H9 (cell line): ENCODE data around the gene SH3PXD2B. TPM values are rescaled to one million over a fixed set of nuclear protein-coding genes. Genes with fewer than 3 reads are reported as not detected.

Experiments
- DNase-seq: peaks from one replicate; pipeline ENCODE4 v3.0.0-alpha.2; 2017
- H2AFZ ChIP-seq: one replicate; pipeline ENCODE4 v1.6.1; 2013; ENCODE audit warnings: mild to moderate bottlenecking, low read length, control low read depth, moderate library complexity
- H2AK5ac ChIP-seq: 2 replicates; pipeline ENCODE4 v1.6.1; 2013; ENCODE audit warnings: low read length, control low read depth, mixed read lengths; ENCODE audit not compliant: insufficient read length
- H2BK120ac ChIP-seq: one replicate; pipeline ENCODE4 v1.6.1; 2013; ENCODE audit warnings: low read depth, mild to moderate bottlenecking, low read length, control low read depth, inconsistent platforms; ENCODE audit not compliant: poor library complexity, severe bottlenecking
- H2BK12ac ChIP-seq: 2 replicates; pipeline ENCODE4 v1.6.1; 2013; ENCODE audit warnings: low read length, control low read depth, mixed read lengths, low read depth; ENCODE audit not compliant: insufficient read length
- H2BK15ac ChIP-seq: 2 replicates; pipeline ENCODE4 v1.6.1; 2013; ENCODE audit warnings: low read depth, low read length, control low read depth
- H2BK20ac ChIP-seq: one replicate; pipeline ENCODE4 v1.6.1; 2013; ENCODE audit warnings: low read depth, mild to moderate bottlenecking, low read length, control low read depth, inconsistent platforms; ENCODE audit not compliant: poor library complexity, severe bottlenecking
- H2BK5ac ChIP-seq: 2 replicates; pipeline ENCODE4 v1.6.1; 2013; ENCODE audit warnings: low read length, control low read depth, mixed read lengths; ENCODE audit not compliant: insufficient read length
- H3K14ac ChIP-seq: 2 replicates; pipeline ENCODE4 v1.6.1; 2013; ENCODE audit warnings: low read length, control low read depth; ENCODE audit not compliant: insufficient read depth
- H3K18ac ChIP-seq: 2 replicates; pipeline ENCODE4 v1.6.1; 2013; ENCODE audit warnings: low read depth, mild to moderate bottlenecking, mixed read lengths, low read length, control low read depth; ENCODE audit not compliant: insufficient read length
- H3K23ac ChIP-seq: 2 replicates; pipeline ENCODE4 v1.6.1; 2013; ENCODE audit warnings: low read length, control low read depth, mixed read lengths, low read depth; ENCODE audit not compliant: insufficient read length
- H3K23me2 ChIP-seq: 2 replicates; pipeline ENCODE4 v1.6.1; 2013; ENCODE audit warnings: low read depth, mild to moderate bottlenecking, mixed read lengths, low read length, control low read depth; ENCODE audit not compliant: insufficient read length, poor library complexity, severe bottlenecking
- H3K27ac ChIP-seq: 2 replicates; pipeline ENCODE4 v1.5.1; 2013; ENCODE audit warnings: low read length, control low read depth, mixed read lengths, low read depth; ENCODE audit not compliant: insufficient read length
- H3K27me3 ChIP-seq: 2 replicates; pipeline ENCODE4 v1.6.1; 2013; ENCODE audit warnings: low read length, control low read depth, inconsistent platforms; ENCODE audit not compliant: insufficient read depth
- H3K4ac ChIP-seq: 2 replicates; pipeline ENCODE4 v1.6.1; 2013; ENCODE audit warnings: low read depth, mild to moderate bottlenecking, control low read depth, inconsistent platforms, low read length, moderate library complexity
- H3K4me1 ChIP-seq: 2 replicates; pipeline ENCODE4 v1.6.1; 2013; ENCODE audit warnings: low read length, control low read depth, inconsistent platforms; ENCODE audit not compliant: insufficient read depth
- H3K4me2 ChIP-seq: 2 replicates; pipeline ENCODE4 v1.6.1; 2013; ENCODE audit warnings: low read length, control low read depth, mixed read lengths; ENCODE audit not compliant: insufficient read length, insufficient read depth
- H3K56ac ChIP-seq: 2 replicates; pipeline ENCODE4 v1.6.1; 2013; ENCODE audit warnings: low read depth, mild to moderate bottlenecking, mixed read lengths, low read length, control low read depth; ENCODE audit not compliant: insufficient read length
- H3K79me1 ChIP-seq: 2 replicates; pipeline ENCODE4 v1.6.1; 2013; ENCODE audit warnings: low read depth, mild to moderate bottlenecking, moderate library complexity, low read length, control low read depth, inconsistent platforms; ENCODE audit not compliant: insufficient read depth, poor library complexity, severe bottlenecking
- H3K79me2 ChIP-seq: 2 replicates; pipeline ENCODE4 v1.6.1; 2013; ENCODE audit warnings: low read length, control low read depth, inconsistent platforms; ENCODE audit not compliant: insufficient read depth
- H3K9ac ChIP-seq: 2 replicates; pipeline ENCODE4 v1.6.1; 2013; ENCODE audit warnings: low read length, control low read depth, mixed read lengths; ENCODE audit not compliant: insufficient read length; ENCODE audit errors: extremely low read depth
- H3K9me3 ChIP-seq: one replicate; pipeline ENCODE4 v1.6.1; 2013; ENCODE audit warnings: low read depth, low read length, inconsistent platforms; ENCODE audit not compliant: control insufficient read depth
- H3T11ph ChIP-seq: one replicate; pipeline ENCODE4 v1.6.1; 2013; ENCODE audit warnings: mild to moderate bottlenecking, low read length, control low read depth, inconsistent platforms
- H4K20me1 ChIP-seq: one replicate; pipeline ENCODE4 v1.6.1; 2013; ENCODE audit not compliant: control insufficient read depth, insufficient read length, insufficient read depth
- H4K5ac ChIP-seq: 2 replicates; pipeline ENCODE4 v1.6.1; 2013; ENCODE audit warnings: low read depth, mild to moderate bottlenecking, mixed read lengths, low read length, control low read depth; ENCODE audit not compliant: insufficient read length
- H4K8ac ChIP-seq: replicated peaks from 2 replicates; pipeline ENCODE4 v1.6.1; 2013; ENCODE audit warnings: low read length, control low read depth, mixed read lengths, low read depth; ENCODE audit not compliant: insufficient read length
- H4K91ac ChIP-seq: 2 replicates; pipeline ENCODE4 v1.6.1; 2013; ENCODE audit warnings: low read depth, mild to moderate bottlenecking, moderate library complexity, mixed read lengths, low read length, control low read depth; ENCODE audit not compliant: insufficient read length
- H3K27ac Mint-ChIP-seq, 3 experiments: 2 replicates in 2 of 3; 3 replicates in 1 of 3; pipeline ENCODE4 v1.8.0; 2020 to 2021; ENCODE audit warnings: mixed read lengths in 3 of 3, mild to moderate bottlenecking in 1 of 3, moderate library complexity in 1 of 3
- H3K27me3 Mint-ChIP-seq: 2 replicates; pipeline ENCODE4 v1.8.0; 2021; ENCODE audit warnings: low read depth, mild to moderate bottlenecking, moderate library complexity, mixed read lengths
- H3K36me3 Mint-ChIP-seq, 3 experiments: 2 replicates in 2 of 3; 3 replicates in 1 of 3; pipeline ENCODE4 v1.8.0; 2020 to 2021; ENCODE audit warnings: low read depth in 3 of 3, mixed read lengths in 3 of 3; ENCODE audit not compliant: insufficient read depth in 1 of 3
- H3K4me1 Mint-ChIP-seq, 2 experiments: 2 replicates each; pipeline ENCODE4 v1.8.0; 2020; ENCODE audit warnings: mixed read lengths in 2 of 2
- H3K4me3 Mint-ChIP-seq, 2 experiments: 2 replicates in 1 of 2; 3 replicates in 1 of 2; pipeline ENCODE4 v1.8.0; 2020 to 2021; ENCODE audit warnings: mild to moderate bottlenecking in 2 of 2, mixed read lengths in 2 of 2, moderate library complexity in 1 of 2
- H3K9me3 Mint-ChIP-seq, 2 experiments: 2 replicates in 1 of 2; 3 replicates in 1 of 2; pipeline ENCODE4 v1.8.0; 2020; ENCODE audit warnings: mild to moderate bottlenecking in 2 of 2, mixed read lengths in 2 of 2, moderate library complexity in 1 of 2
- WGBS: extraction: QIAGEN DNeasy Blood & Tissue Kit; methylation state at CpG from one replicate; pipeline ENCODE4 v1.1.7; 2013; ENCODE audit warnings: missing lambda C conversion rate, low lambda C conversion rate, mixed read lengths; ENCODE audit not compliant: insufficient read length; ENCODE audit errors: extremely low coverage; 5-methylcytosine and 5-hydroxymethylcytosine counted together
- total RNA-seq: library from RNA; stranded (reverse); gene quantifications from 2 replicates; pipeline ENCODE4 v1.2.1, GENCODE V29; 2021
- TF ChIP-seq, protein P1 (sequence below): fragments of 200-600 bp; sonication (generic); conservative IDR thresholded peaks from 3 replicates; pipeline ENCODE4 v1.8.0; 2021; ENCODE audit warnings: antibody characterized with exemption, mild to moderate bottlenecking

SH3PXD2B gene
- total RNA-seq, 1 experiment from 2014 or later, result 49.0 TPM

DNA sequence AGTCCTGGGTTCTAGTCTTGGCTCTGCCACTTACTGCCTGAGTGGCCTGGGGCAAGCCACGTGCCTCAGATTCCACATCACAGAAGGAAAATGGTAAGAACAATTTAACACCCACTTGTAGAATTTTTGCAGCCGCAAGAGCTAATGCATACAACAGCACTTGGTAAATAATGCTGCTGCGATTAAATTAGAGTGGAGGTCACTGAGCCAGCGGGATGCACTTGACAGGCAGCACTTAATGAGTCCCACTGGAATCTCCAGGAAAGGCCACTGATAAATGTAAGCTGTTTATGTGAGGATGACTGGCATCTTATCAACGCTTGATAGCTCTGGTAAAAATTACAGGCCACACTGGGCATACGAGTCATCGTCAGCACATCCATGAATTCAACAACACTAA lies 111.4 kb downstream of the SH3PXD2B start:
- no peaks in the 10 kb centered on the region for H4K20me1 ChIP-seq
- no peaks in the 10 kb centered on the region for H3K79me2 ChIP-seq
- H4K5ac ChIP-seq, result no peak overlapping the region
- H3K4me1 Mint-ChIP-seq, result no peaks in the 10 kb centered on the region
- no peak overlapping the region for H4K8ac ChIP-seq
- no peak overlapping the region for H2AK5ac ChIP-seq
- no peaks in the 10 kb centered on the region for H3K9me3 Mint-ChIP-seq
- no peaks in the 10 kb centered on the region for H3K9me3 ChIP-seq
- H3K56ac ChIP-seq, result no peak overlapping the region
- no peak overlapping the region for H2BK20ac ChIP-seq
- H3K36me3 Mint-ChIP-seq, result peaks cover 27 to 77% (median 61%) of the 10 kb centered on the region in 3 experiments; a peak in 6 of 7 replicates
- peak overlapping the region in 1 of 3 experiments; percentile 82; a peak in 2 of 7 replicates for H3K27ac Mint-ChIP-seq
- H3K4me2 ChIP-seq, result no peak overlapping the region
- no peak overlapping the region for H3T11ph ChIP-seq
- H3K18ac ChIP-seq, result no peak overlapping the region
- H2AFZ ChIP-seq, result no peak overlapping the region
- H4K91ac ChIP-seq, result no peak overlapping the region
- H3K23me2 ChIP-seq, result no peaks in the 10 kb centered on the region
- no CpG with 5 or more reads among the region's 7 CpGs for WGBS
- no peak overlapping the region for H3K27ac ChIP-seq
- H2BK5ac ChIP-seq, result no peak overlapping the region
- no peak overlapping the region for H2BK120ac ChIP-seq
- no peak overlapping the region for H3K4ac ChIP-seq
- no peaks in the 10 kb centered on the region for H3K4me1 ChIP-seq
- no peak overlapping the region for H3K4me3 Mint-ChIP-seq
- TF ChIP-seq, protein P1, sequence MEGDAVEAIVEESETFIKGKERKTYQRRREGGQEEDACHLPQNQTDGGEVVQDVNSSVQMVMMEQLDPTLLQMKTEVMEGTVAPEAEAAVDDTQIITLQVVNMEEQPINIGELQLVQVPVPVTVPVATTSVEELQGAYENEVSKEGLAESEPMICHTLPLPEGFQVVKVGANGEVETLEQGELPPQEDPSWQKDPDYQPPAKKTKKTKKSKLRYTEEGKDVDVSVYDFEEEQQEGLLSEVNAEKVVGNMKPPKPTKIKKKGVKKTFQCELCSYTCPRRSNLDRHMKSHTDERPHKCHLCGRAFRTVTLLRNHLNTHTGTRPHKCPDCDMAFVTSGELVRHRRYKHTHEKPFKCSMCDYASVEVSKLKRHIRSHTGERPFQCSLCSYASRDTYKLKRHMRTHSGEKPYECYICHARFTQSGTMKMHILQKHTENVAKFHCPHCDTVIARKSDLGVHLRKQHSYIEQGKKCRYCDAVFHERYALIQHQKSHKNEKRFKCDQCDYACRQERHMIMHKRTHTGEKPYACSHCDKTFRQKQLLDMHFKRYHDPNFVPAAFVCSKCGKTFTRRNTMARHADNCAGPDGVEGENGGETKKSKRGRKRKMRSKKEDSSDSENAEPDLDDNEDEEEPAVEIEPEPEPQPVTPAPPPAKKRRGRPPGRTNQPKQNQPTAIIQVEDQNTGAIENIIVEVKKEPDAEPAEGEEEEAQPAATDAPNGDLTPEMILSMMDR, result no peak
- no peak overlapping the region for H3K9ac ChIP-seq
- no peak overlapping the region for H2BK12ac ChIP-seq
- DNase-seq, result no peak
- H3K14ac ChIP-seq, result no peak overlapping the region
- H3K23ac ChIP-seq, result no peak overlapping the region
- no peaks in the 10 kb centered on the region for H3K27me3 Mint-ChIP-seq
- no peaks in the 10 kb centered on the region for H3K27me3 ChIP-seq
- H2BK15ac ChIP-seq, result no peak overlapping the region
- H3K79me1 ChIP-seq, result no peaks in the 10 kb centered on the region
